HG02840 (cell line): Measurements from ENCODE around the gene G3BP1.
"Not testable (repeated sequence)": the region's sequence is repeated elsewhere in the genome, so short reads cannot be mapped to it uniquely, and the experiment has no call there.

Experiments
- ATAC-seq: cut with Tn5 transposase; IDR thresholded peaks from one replicate; pipeline ENCODE4 v1.9.1; 2021; ENCODE audit warnings: mild to moderate bottlenecking, moderate library complexity, moderate number of reproducible peaks; ENCODE audit not compliant: unreplicated experiment, low FRiP score

The G3BP1 gene

DNA sequence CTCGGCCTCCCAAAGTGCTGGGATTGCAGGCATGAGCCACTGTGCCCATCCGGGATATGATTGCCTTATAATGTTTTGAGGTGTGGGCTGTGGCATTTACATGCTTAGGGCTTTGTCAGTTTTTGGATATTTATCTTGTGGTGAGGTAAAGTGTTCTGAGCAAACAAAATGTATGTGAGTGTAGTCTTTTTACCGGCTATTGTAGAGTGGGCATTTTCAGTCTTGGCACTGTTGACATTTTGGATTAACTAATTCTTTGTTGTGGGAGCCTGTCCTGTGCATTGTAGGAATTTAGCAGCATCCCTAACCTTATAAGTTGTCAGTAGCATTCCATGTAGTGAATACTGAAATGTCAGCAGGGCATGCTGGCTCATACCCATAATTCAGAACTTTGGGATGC, 21.6 kb downstream of the G3BP1 start:
- no peak for ATAC-seq

DNA sequence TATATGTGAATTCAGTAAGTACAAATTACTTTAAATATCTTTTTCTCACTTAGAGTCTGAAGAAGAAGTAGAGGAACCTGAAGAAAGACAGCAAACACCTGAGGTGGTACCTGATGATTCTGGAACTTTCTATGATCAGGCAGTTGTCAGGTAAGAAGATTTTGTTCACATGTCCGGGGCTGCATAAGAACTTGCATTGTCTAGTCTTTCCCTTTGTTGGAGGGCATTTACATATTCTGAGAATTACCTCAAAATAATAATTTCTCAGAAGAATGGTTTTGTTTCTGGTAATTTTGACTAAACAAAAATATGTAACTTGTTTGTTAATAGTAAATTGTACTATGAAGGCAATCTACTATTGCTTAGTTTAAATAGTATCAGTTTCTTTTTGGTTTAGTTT, 23.7 kb downstream of the G3BP1 start:
- no peak for ATAC-seq

DNA sequence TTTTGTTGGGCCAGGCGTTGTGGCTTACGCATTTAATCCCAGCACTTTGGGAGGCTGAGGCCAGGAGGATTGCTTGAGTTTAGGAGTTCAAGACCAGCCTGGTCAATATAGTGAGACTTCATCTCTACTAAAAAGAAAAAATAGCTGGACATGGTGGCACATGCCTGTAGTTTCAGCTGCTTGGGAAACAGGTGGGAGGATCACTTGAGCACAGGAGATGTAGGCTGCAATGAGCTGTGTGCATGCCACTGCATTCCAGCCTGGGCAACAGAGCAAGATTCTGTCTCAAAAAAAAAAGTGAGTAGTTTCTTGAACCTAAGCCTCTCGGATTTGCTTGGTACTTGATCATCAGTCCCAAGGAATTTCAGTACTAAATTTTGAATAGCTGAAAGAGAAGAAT, 26.9 kb downstream of the G3BP1 start:
- ATAC-seq = no peak

DNA sequence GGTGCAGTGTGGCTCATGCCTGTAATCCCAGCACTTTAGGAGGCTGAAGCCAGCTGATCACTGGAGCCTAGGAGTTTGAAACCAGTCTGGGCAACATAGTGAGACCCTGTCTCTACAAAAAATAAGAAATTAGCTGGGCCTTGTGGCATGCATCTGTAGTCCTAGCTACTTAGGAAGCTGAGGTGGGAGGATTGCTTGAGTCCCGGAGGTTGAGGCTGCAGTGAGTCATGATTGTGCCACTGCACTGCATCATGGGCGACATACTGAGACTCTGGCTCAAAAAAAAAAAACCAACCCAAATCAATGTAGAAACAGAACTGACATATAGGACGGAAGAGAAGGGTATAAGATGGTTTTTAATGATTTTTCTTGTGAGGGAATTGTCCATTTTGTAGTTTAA, 27.7 kb downstream of the G3BP1 start:
- ATAC-seq = no peak

DNA sequence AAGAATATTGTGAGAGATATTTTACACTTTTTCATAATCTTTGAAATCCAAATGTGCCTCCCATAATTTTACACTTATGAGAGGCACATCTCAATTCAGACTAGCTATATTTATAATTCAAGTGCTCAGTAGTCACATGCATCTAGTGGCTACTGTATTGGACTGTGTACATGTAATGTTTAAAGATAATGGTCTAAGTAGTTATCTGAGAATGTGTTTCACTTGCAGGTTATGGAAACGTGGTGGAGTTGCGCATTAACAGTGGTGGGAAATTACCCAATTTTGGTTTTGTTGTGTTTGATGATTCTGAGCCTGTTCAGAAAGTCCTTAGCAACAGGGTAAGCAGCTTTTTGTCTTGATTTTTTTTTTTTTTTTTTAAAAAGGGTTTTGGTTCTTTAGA, 28.8 kb downstream of the G3BP1 start:
- ATAC-seq = no peak

DNA sequence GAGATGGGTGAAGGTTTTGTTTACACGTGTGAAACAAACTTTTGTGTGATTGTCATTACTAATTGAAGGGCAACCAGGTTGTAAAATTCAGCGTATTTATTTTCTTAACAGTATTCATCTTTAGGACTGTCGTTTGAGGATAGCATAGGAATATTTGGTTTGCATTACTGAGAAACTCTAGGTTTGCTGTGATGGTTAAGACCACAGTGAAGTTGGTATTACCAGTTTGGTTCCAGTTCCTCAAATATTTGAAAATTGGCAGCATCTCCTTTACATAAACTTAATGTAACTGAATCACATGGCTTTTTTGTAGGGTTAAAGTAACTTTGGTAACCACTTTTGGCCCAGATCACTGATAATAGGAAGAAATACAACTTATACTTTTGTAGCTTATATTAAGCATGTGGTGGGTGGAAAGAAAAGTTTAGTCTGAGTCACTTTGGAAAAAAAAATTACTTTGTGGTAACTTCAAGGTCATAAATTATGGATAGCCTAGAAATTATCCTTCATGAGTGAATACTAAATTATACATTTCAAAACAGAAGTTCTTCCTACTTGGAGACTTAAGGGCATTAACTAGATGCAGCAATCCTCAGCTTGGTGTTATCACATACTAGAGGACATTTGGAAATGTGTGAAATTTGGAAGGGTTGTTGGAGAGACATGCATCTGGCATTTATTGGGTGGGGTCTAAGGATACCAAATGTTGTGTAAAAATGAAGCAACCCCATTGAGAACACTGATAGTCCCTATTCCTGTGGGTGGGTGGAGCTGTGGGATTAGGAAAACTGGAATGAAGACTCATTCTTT, 33.9 kb downstream of the G3BP1 start:
- ATAC-seq = no peak

DNA sequence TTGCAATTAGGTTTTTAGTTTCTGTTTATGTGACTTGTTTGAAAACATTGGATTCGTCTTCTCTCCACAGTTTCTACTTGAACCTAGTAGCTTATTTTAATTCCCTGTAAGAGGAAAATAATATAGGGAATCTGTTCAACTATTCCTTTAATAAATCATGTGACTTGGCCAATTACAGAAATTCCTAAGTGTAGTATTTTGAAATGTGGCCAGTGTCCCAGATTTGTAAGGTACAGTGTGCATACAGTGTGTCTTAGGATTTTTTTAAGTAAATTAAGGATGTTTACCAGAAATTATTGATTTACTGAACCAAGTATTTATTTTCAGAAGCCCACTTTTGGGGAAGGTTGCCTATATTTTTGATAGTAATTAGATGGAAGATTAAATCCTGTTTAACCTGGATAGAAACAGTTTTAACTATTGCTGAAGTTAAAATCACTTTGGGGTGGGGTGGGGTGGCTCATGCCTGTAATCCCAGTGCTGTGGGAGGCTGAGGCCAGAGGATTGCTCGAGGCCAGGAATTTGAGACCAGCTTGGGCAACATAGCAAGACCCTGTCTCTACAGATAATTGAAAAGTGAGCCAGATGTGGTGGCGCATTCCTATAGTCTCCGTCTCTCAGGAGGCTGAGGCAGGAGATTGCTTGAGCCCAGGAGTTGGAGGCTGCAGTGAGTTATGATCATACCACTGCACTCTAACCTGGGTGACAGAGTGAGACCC, 36.9 kb downstream of the G3BP1 start:
- no peak for ATAC-seq

DNA sequence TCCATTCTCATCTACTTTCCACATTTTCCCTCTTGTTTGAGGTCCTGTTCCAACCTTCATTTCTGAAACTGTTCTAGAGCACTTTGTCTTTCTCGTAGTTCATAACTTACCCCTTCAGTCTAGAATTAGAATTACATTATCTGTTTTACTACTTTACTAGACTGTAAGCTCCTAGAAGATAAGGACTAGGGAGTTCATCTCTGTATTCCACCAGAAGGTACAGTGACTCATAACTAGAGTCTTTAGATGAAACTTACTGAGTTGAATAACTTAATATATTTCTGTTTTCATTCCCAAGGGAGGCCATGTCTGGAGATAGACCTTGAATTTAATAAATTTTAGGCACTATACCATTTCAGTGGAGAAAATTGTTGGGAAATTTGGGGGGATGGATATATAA, 38.7 kb downstream of the G3BP1 start:
- no peak for ATAC-seq

DNA sequence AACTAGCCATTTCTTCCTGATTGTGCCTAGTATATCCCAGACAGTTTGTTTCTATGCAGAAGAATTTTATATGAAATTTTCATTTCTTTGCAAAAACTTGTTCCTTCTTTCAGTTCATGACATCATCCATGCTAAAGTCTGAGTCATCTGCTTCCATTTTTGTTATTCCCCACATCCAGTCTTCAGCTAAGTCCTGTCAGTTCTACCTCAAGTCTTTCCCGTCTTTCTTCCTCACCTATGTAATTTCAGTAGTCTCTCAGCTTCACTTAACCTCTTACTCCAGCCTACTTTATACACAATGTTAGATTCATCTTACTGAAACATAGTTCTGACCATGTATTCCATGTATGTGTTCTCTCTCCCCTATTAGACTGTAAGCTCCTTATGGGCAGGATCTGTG, 39.1 kb downstream of the G3BP1 start:
- no peak for ATAC-seq

DNA sequence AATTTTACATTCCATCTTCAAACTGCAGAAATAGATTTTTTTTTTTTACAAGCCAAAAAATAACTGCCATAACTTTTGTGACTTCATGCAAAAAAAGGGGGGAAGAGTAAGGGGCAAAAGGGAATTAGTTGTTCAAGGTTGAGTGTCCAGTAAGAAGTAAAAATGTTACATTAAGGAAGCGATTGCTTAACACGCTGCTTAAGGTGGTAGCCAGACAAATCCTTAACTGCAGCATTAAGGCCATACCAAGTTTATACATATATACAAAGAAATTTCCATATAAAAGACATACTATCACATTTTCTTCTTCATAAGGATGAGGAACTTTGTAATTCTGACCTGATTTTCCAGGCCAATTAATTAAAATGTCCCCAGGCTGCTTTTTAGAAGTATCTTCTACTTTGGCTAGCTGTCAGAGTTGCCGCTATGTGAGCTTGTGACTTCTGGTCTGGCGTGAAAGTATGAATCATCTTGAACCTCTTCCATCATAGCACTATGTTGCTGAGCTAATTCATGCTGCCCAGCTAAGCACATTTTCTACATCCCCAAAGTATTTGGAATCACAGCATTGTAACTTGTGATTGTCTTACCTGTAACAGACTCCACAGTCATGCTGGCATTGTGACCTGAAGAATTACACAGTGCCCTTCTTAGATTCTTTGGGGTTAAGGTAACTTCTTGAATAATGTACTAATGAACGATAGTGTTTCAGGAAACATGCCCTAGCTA, 40.0 kb downstream of the G3BP1 start:
- no peak for ATAC-seq

DNA sequence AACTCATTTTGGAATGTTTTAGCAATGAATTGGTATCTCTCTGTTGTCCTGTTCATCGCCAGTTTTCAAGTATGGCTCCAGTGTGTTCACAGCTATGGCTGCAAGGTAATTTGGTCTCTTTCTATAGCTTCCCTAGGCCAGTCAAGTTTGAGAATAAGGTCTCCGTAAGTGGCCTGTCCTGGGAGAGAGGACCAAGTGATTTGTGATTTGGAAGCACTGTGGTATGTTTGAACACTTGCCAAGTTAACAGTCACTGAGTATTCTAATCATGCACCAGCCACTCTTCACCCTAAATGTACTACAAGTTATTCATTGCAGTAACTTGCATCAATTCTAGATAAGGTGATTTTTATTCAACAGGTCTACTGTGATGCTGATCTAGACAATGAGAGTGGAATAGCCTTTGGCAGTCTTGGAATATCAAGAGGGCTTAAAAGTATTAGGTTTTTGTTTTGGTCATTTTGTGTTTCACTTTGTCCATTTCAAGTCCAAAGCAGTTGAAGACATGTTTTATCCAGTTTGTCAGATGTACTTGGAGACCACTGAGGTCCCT, 41.1 kb downstream of the G3BP1 start:
- ATAC-seq = no peak

DNA sequence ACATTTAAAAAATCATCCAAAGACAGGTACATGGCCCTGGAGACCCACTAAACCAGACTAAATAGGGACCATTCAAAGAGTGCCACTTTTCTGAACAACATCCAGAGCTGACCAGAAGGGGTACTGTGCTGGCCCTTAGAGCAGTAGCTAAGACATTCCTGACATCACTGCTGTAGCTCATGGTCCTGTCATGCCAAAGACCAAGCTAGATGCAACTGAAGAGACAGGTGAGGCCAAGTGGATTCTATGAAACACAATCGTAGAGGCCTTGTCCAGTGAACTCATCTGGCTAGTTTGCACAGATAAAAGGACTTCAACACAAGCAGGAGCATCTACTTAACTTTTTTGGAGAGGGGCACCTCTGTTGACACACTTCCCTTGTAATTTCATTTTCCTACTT, 43.3 kb downstream of the G3BP1 start:
- no peak for ATAC-seq

DNA sequence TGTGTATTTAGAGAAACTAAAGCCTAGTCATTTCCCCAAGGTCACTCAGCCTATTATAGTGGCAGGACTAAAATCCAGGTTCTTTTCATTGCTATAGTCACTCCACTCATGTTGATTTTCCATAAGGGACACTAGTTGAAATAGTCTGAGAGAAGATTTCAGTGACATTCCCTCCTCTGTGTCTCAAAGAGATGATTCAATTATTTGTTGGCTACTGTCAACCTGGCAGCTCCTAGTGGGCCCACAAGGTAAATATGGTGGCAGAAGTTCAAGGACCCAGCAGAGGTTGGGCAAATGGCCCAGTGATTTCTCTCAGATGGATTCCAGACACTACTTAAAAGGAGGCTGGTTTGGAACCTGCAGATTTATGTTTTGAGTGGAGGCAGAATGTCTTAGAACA, 48.1 kb downstream of the G3BP1 start:
- ATAC-seq = no peak

DNA sequence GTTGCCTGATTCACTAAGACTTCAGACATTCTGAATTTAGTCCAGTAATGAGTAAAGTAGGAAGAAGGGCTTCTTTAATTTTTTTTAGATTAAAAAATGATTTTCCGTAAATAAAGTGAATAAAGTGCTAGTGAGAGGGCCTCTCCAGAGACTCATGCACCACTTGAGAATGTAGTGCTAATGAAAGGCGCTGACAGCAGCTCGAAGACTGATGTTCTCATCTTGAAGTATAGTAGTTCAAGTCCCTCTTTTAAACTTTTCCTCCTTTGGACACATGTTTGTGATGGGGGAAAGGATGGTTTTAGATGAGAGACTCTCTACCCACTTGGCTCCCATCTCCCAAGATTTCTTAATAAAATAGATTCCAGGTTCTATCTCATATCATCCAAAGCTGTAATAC, 48.5 kb downstream of the G3BP1 start:
- ATAC-seq = no peak

DNA sequence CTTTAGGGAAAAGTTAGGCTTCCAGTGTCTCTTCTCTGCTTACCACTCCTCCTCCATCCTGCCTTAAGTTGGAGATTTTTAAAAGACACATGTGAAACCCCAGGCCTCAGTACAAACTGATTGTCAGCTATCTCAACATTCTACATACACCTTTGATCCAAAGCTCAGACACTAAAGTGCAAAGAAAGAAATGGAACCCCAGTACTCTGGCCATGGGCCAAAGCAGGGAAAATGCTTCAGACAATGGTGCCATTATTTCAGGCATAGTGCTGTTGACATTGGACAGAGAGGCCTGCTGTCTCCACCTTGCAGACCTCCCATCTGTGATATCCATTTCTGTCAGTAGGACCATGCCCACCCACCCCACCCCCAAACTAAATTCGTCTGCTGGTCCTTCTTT, 49.1 kb downstream of the G3BP1 start:
- ATAC-seq = no peak

DNA sequence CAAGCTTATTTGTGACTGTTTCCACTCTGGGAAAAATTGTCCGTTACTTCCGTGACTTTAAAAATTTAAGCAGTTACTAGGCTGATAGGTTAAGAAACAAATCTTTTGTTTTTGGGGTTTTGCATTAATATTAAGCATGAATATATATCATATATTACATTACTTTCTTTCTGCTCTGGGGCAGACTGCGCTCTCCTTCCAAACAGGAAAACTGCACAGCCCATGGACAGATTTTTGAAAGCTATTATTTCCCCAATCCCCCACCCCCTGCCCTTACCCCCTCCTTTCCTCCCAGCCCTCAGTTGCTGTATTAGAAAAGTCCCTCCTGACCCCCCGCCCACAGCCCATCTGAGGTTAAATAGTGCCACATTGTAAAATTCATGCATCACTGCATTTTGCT, 50.4 kb downstream of the G3BP1 start:
- no peak for ATAC-seq

DNA sequence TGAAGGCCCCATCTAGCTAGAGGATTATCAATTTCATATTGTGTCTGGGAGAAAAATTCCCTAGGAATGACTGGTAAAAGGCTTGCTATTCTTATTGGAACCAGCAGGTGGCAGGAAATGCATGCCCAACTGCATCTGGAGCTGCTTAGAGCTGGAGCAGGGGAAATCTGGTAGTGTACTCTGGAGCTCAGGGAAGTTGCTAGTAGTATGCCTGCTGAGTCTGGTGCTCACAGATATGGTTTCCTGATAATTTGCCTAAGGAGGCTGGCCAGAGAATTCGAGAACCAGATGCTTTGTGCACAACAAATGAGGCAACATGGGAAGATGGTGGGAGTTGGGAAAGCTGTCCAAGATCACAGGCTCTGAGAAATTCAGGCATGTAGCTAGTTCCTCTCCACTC, 53.7 kb downstream of the G3BP1 start:
- no peak for ATAC-seq

DNA sequence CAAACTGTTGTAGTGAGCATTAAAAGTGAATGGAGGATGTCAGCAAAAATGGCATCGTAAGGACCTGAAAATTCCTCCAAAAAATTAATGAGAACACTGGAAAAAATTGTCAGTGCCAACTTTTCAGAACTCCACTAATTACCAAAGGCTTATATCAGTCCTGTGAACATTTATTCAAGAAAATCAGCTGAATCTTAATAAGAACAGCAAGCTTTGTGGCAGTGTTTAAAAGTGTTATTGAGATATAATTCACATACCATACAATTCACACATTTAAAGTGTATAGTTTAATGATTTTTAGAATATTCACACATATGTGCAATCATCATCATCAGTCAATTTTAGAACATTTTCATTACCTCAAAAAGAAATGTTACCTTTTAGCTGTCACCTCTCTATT, 57.6 kb downstream of the G3BP1 start:
- ATAC-seq = no peak

DNA sequence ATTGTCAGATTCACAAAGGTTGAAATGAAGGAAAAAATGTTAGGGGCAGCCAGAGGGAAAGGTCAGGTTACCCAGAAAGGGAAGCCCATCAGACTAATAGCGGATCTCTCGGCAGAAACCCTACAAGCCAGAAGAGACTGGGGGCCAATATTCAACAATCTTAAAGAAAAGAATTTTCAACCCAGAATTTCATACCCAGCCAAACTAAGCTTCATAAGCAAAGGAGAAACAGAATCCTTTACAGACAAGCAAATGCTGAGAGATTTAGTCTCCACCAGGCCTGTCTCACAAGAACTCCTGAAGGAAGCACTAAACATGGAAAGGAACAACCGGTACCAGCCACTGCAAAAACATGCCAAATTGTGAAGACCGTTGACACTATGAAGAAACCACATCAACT, 61.1 kb downstream of the G3BP1 start:
- not testable (repeated sequence) for ATAC-seq

DNA sequence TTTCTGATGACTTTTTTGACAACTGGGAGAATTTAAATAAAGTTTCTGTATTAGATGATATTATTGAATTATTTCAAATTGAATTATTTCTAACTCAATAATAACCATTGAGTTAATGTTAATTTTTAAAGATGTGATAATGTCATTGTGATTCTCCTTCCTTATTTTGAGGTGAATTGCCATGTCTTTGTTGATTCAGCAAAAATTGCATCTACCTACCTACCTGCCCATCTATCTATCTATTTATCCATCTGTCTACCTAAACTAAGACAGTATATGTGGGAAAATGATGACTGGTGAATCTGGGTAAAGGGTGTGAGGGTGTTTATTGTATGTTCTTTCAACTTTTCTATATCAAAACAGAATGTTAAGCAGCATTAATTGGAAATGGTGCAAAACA, 75.0 kb downstream of the G3BP1 start:
- ATAC-seq = no peak

DNA sequence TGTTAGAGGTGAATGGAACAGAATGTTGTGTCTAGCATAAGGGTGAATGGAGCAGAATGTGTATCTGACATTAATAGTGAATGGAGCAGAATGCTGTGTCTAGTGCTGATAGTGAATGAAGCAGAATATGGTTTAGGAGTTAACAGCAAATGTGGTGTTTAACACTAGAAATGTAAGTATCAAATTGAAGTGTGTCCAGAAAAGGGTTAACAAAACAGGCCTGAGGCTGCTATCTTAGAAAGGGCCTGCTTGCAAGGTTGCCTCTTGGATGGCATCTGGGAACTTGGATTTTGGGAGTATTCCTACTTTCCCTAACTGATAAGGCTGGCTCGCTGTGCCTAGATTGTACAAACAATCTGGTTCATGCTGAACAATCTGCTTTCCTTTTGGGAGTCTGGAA, 76.1 kb downstream of the G3BP1 start:
- no peak for ATAC-seq
